HUES6 (cell line): Measurements from ENCODE around the gene EYA2.

Experiments
- H3K27ac ChIP-seq: 2 replicates; pipeline ENCODE4 v1.7.0; 2013; ENCODE audit warnings: low read depth, mild to moderate bottlenecking, low read length, inconsistent platforms
- H3K27me3 ChIP-seq: 2 replicates; pipeline ENCODE4 v1.6.1; 2013; ENCODE audit warnings: low read length; ENCODE audit not compliant: control insufficient read depth, insufficient read depth
- H3K36me3 ChIP-seq: 2 replicates; pipeline ENCODE4 v1.6.1; 2013; ENCODE audit warnings: low read length; ENCODE audit not compliant: control insufficient read depth, insufficient read depth
- H3K4me1 ChIP-seq: 2 replicates; pipeline ENCODE4 v1.6.1; 2013; ENCODE audit warnings: low read length; ENCODE audit not compliant: control insufficient read depth, insufficient read depth
- H3K4me3 ChIP-seq: 2 replicates; pipeline ENCODE4 v1.5.1; 2013; ENCODE audit warnings: low read depth, low read length
- H3K9ac ChIP-seq: one replicate; pipeline ENCODE4 v1.6.1; 2013; ENCODE audit warnings: mild to moderate bottlenecking, low read length
- H3K9me3 ChIP-seq: 2 replicates; pipeline ENCODE4 v1.6.1; 2013; ENCODE audit warnings: low read depth, low read length; ENCODE audit not compliant: control insufficient read depth, insufficient read depth

Gene EYA2

GRCh38 chr20:47011984-47012383 is 117.3 kb downstream of the EYA2 start:
- H3K9me3 ChIP-seq = no peaks in the 10 kb centered on the region
- H3K27me3 ChIP-seq = no peaks in the 10 kb centered on the region; the same call in 1 of the 2 replicates
- no peak overlapping the region for H3K9ac ChIP-seq
- H3K36me3 ChIP-seq = no peaks in the 10 kb centered on the region
- H3K4me1 ChIP-seq = no peaks in the 10 kb centered on the region
- no peak overlapping the region for H3K27ac ChIP-seq
- H3K4me3 ChIP-seq = no peak overlapping the region

- no peaks in the 10 kb centered on the region for H3K36me3 ChIP-seq
- no peak overlapping the region for H3K9ac ChIP-seq
- H3K9me3 ChIP-seq = no peaks in the 10 kb centered on the region
Measured at GRCh38 chr20:47013606-47014005, 119.0 kb downstream of the EYA2 start.

GRCh38 chr20:47016068-47016664 is 121.5 kb downstream of the EYA2 start:
- no peaks in the 10 kb centered on the region for H3K9me3 ChIP-seq
- H3K9ac ChIP-seq = no peak overlapping the region
- no peaks in the 10 kb centered on the region; the same call in 1 of the 2 replicates for H3K27me3 ChIP-seq
- no peaks in the 10 kb centered on the region for H3K4me1 ChIP-seq
- no peak overlapping the region for H3K4me3 ChIP-seq
- H3K27ac ChIP-seq = no peak overlapping the region
- H3K36me3 ChIP-seq = no peaks in the 10 kb centered on the region

More at GRCh38 chr20:47013606-47014005, 119.0 kb downstream of the EYA2 start:
- H3K4me1 ChIP-seq = no peaks in the 10 kb centered on the region
- H3K27ac ChIP-seq = no peak overlapping the region
- no peak overlapping the region for H3K4me3 ChIP-seq
- H3K27me3 ChIP-seq = no peaks in the 10 kb centered on the region; the same call in 1 of the 2 replicates

GRCh38 chr20:47018381-47018780 is 123.7 kb downstream of the EYA2 start:
- Histone ChIP-seq H3K9ac (no peak overlapping the region), H3K4me1 (no peaks in the 10 kb centered on the region), H3K27ac (no peak overlapping the region), H3K9me3 (no peaks in the 10 kb centered on the region), H3K36me3 (no peaks in the 10 kb centered on the region), H3K27me3 (no peaks in the 10 kb centered on the region; the same call in 1 of the 2 replicates), H3K4me3 (no peak overlapping the region)

GRCh38 chr20:47019121-47019824 is 124.6 kb downstream of the EYA2 start:
- Histone ChIP-seq H3K27ac (no peak overlapping the region), H3K4me3 (no peak overlapping the region), H3K4me1 (no peaks in the 10 kb centered on the region), H3K36me3 (no peaks in the 10 kb centered on the region), H3K9me3 (no peaks in the 10 kb centered on the region), H3K27me3 (no peaks in the 10 kb centered on the region; the same call in 1 of the 2 replicates), H3K9ac (no peak overlapping the region)

GRCh38 chr20:47020231-47020630 is 125.6 kb downstream of the EYA2 start:
- H3K4me3 ChIP-seq = no peak overlapping the region
- H3K9me3 ChIP-seq = no peaks in the 10 kb centered on the region
- H3K27ac ChIP-seq = no peak overlapping the region
- no peaks in the 10 kb centered on the region for H3K4me1 ChIP-seq
- H3K27me3 ChIP-seq = no peaks in the 10 kb centered on the region; the same call in 1 of the 2 replicates
- no peaks in the 10 kb centered on the region for H3K36me3 ChIP-seq
- H3K9ac ChIP-seq = no peak overlapping the region

GRCh38 chr20:47021850-47022249 is 127.2 kb downstream of the EYA2 start:
- Histone ChIP-seq H3K27me3 (no peaks in the 10 kb centered on the region; the same call in 1 of the 2 replicates), H3K9ac (no peak overlapping the region), H3K36me3 (no peaks in the 10 kb centered on the region), H3K27ac (no peak overlapping the region), H3K4me3 (no peak overlapping the region), H3K4me1 (no peaks in the 10 kb centered on the region), H3K9me3 (no peaks in the 10 kb centered on the region)

- Histone ChIP-seq H3K36me3 (no peaks in the 10 kb centered on the region), H3K4me1 (no peaks in the 10 kb centered on the region), H3K9ac (no peak overlapping the region), H3K9me3 (peaks cover 8% of the 10 kb centered on the region; the same call in 1 of the 2 replicates), H3K4me3 (no peak overlapping the region), H3K27ac (no peak overlapping the region), H3K27me3 (no peaks in the 10 kb centered on the region; the same call in 1 of the 2 replicates)
Measured at GRCh38 chr20:47024461-47024937, 129.9 kb downstream of the EYA2 start.

GRCh38 chr20:47027042-47027441 is 132.4 kb downstream of the EYA2 start:
- no peaks in the 10 kb centered on the region for H3K4me1 ChIP-seq
- H3K36me3 ChIP-seq = no peaks in the 10 kb centered on the region
- no peak overlapping the region for H3K9ac ChIP-seq
- no peak overlapping the region for H3K4me3 ChIP-seq
- H3K27me3 ChIP-seq = no peaks in the 10 kb centered on the region; the same call in 1 of the 2 replicates
- H3K27ac ChIP-seq = no peak overlapping the region
- H3K9me3 ChIP-seq = peaks cover 8% of the 10 kb centered on the region; the same call in 1 of the 2 replicates

- Histone ChIP-seq H3K4me3 (no peak overlapping the region), H3K9me3 (peaks cover 8% of the 10 kb centered on the region; the same call in 1 of the 2 replicates), H3K27ac (no peak overlapping the region), H3K4me1 (no peaks in the 10 kb centered on the region), H3K27me3 (no peaks in the 10 kb centered on the region; the same call in 1 of the 2 replicates), H3K9ac (no peak overlapping the region), H3K36me3 (no peaks in the 10 kb centered on the region)
Measured at GRCh38 chr20:47027456-47027855, 132.8 kb downstream of the EYA2 start.

GRCh38 chr20:47028487-47028886 is 133.8 kb downstream of the EYA2 start:
- Histone ChIP-seq H3K9me3 (peaks cover 8% of the 10 kb centered on the region), H3K27me3 (no peaks in the 10 kb centered on the region; the same call in 1 of the 2 replicates), H3K36me3 (no peaks in the 10 kb centered on the region), H3K9ac (no peak overlapping the region), H3K4me1 (no peaks in the 10 kb centered on the region), H3K4me3 (no peak overlapping the region), H3K27ac (no peak overlapping the region)
